H1 (cell line): ENCODE data around the gene MRPL54. TPM values are rescaled to one million over a fixed set of nuclear protein-coding genes. Genes with fewer than 3 reads are reported as not detected.

Experiments
- CHD7 ChIP-seq: fragments of 300-600 bp; sonication (generic); IDR thresholded peaks from 2 replicates; pipeline ENCODE4 v1.7.1; 2012; ENCODE audit warnings: low read length, moderate library complexity, mild to moderate bottlenecking, inconsistent platforms; ENCODE audit not compliant: insufficient replicate concordance
- PHF8 ChIP-seq: fragments of 200-600 bp; sonication (generic); conservative IDR thresholded peaks from 2 replicates; pipeline ENCODE4 v1.7.1; 2012; ENCODE audit warnings: low read depth, mild to moderate bottlenecking, inconsistent platforms, low read length, moderate library complexity
- RBBP5 ChIP-seq: IDR thresholded peaks from 2 replicates; pipeline ENCODE4 v1.7.1; 2012; ENCODE audit warnings: low read depth, mild to moderate bottlenecking, inconsistent platforms, low read length, moderate library complexity, borderline replicate concordance
- RFX5 ChIP-seq: IDR thresholded peaks from 2 replicates; pipeline ENCODE4 v1.6.1; 2011; ENCODE audit warnings: low read depth, low read length, improper control_type of control experiment, borderline replicate concordance
- TCF12 ChIP-seq: IDR thresholded peaks from 2 replicates; pipeline ENCODE4 v1.6.1; 2011; ENCODE audit warnings: low read depth, mild to moderate bottlenecking, low read length
- TEAD4 ChIP-seq: IDR thresholded peaks from 2 replicates; pipeline ENCODE4 v1.6.1; 2012; ENCODE audit warnings: low read depth, low read length, inconsistent platforms, mixed read lengths
- polyA plus RNA-seq, 7 experiments: library from polyadenylated mRNA; depleted of rRNA in 3 of 7; stranded (reverse) in 5 of 7; unstranded in 2 of 7; fragments of >200 nt in 5 of 7; fragments of 200-250 nt in 2 of 7; gene quantifications; 1 replicate in 5 of 7; 2 replicates in 1 of 7; 4 replicates in 1 of 7; pipeline versions ENCODE4 v1.2.1 to v1.2.3, GENCODE V29; 2011 to 2013; ENCODE audit warnings: missing spikeins in 2 of 7, mixed read lengths in 2 of 7
- total RNA-seq: library from RNA; stranded (reverse); fragmentation: NEBNext Ultra II Directional; extraction: Animal tissue kit (Norgen Biotek cat#: 25700); gene quantifications from 2 replicates; pipeline ENCODE4 v1.2.1, GENCODE V29; 2021

The MRPL54 gene
- total and polyA plus RNA-seq, 2 of the 8 experiments (the other 6 are each of a cell fraction or from before 2014, with no cell fraction given) = 63.8 to 72.8 TPM

- peak; percentile 15; the same call in 1 of the 2 replicates for TF ChIP-seq TEAD4
- TF ChIP-seq PHF8 = no peak
- no peak for TF ChIP-seq CHD7
- TF ChIP-seq RFX5 = no peak
- TF ChIP-seq TCF12 = 0 out of 2 replicates have a peak, but pooled peaks have one; percentile 53
- no peak for TF ChIP-seq RBBP5
Measured at GRCh38 chr19:3722443-3723109, 39.9 kb upstream of the MRPL54 start (continued).
